Colonic mucosa (tissue), 4 donors: ENCODE data around the gene ATXN2L. TPM values are rescaled to one million over a fixed set of nuclear protein-coding genes. Genes with fewer than 3 reads are reported as not detected.

ENCODE experiments used
- DNase-seq: peaks from one replicate; pipeline ENCODE4 v3.0.0-alpha.2; 2020
- H3K27ac ChIP-seq: fragments of 200-600 bp; one replicate; pipeline ENCODE4 v1.8.0; 2021
- H3K27me3 ChIP-seq: fragments of 200-600 bp; one replicate; pipeline ENCODE4 v1.8.0; 2021
- H3K36me3 ChIP-seq: fragments of 200-600 bp; one replicate; pipeline ENCODE4 v1.8.0; 2021
- H3K4me1 ChIP-seq: fragments of 200-600 bp; one replicate; pipeline ENCODE4 v1.8.0; 2021; ENCODE audit warnings: mild to moderate bottlenecking
- H3K4me3 ChIP-seq: fragments of 200-600 bp; one replicate; pipeline ENCODE4 v1.8.0; 2021
- H3K9ac ChIP-seq, 2 donors: one replicate each; pipeline ENCODE4 v1.7.0; 2013; ENCODE audit warnings: control low read depth in 2 of 2, low read depth in 2 of 2, low read length in 2 of 2
- H3K9me3 ChIP-seq: fragments of 200-600 bp; one replicate; pipeline ENCODE4 v1.8.0; 2021
- CTCF ChIP-seq: fragments of 200-600 bp; IDR thresholded peaks from one replicate; pipeline ENCODE4 v1.8.0; 2022; ENCODE audit warnings: antibody characterized with exemption, mild to moderate bottlenecking
- intact Hi-C: fragments of 100-400 bp; cut with DNase I; formaldehyde crosslinking; loops from one replicate; pipeline ENCODE4 v1.14.1; 2022
- total RNA-seq, 2 donors: library from RNA; stranded (reverse); fragmentation: NEBNext Ultra II Directional in 1 of 2; extraction: Animal tissue kit (Norgen Biotek cat#: 25700) in 1 of 2; gene quantifications; one replicate each; pipeline ENCODE4 v1.2.1, GENCODE V29; 2021
- donor health status: healthy.
- donor health status: DM: no; HTN: no; CAD: no.
- donor health status: DM: no; HTN: no; CAD: no.

The ATXN2L gene
- total RNA-seq, 2 donors from 2014 or later, result 85.3 to 134 TPM

DNA sequence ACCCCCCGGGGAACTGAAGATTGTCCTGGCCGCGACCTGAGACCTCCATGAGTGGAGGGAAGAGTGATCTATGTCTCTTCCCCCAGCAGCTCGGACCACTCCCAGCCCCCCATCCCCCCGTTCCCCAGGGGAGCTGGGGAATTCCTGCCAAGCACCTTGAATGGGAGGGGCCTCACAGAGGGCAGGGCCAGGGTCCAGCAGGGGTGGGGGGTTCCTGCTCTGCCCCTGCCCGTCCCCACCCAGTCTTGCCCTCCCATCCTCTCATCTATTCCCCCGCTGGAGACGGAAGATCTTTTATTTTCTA is 13.9 kb downstream of the ATXN2L start:
- H3K9ac ChIP-seq, result no peak overlapping the region
- no peaks in the 10 kb centered on the region for H3K4me1 ChIP-seq
- H3K9me3 ChIP-seq, result no peaks in the 10 kb centered on the region
- H3K27ac ChIP-seq, result no peak overlapping the region
- TF ChIP-seq CTCF, result no peak
- H3K27me3 ChIP-seq, result no peaks in the 10 kb centered on the region
- intact Hi-C loops, result no loop called here
- peaks cover 39% of the 10 kb centered on the region for H3K36me3 ChIP-seq
- no peak for DNase-seq
- no peak overlapping the region for H3K4me3 ChIP-seq

GRCh38 chr16:28837672-28838557 is 15.1 kb downstream of the ATXN2L start:
- no peak overlapping the region for H3K4me3 ChIP-seq
- no peaks in the 10 kb centered on the region for H3K4me1 ChIP-seq
- DNase-seq, result no peak
- no peaks in the 10 kb centered on the region for H3K27me3 ChIP-seq
- intact Hi-C loops, result loop anchor here (2.0 kb wide), 1 partner anchor 71 kb away; no protein-coding TSS in a partner anchor
- H3K27ac ChIP-seq, result no peak overlapping the region
- no peaks in the 10 kb centered on the region for H3K9me3 ChIP-seq
- no peak overlapping the region for H3K9ac ChIP-seq
- TF ChIP-seq CTCF, result no peak
- peaks cover 36% of the 10 kb centered on the region for H3K36me3 ChIP-seq

GRCh38 chr16:28838558-28838918 is 15.7 kb downstream of the ATXN2L start:
- TF ChIP-seq CTCF, result no peak
- no peaks in the 10 kb centered on the region for H3K9me3 ChIP-seq
- no peak for DNase-seq
- H3K4me1 ChIP-seq, result no peaks in the 10 kb centered on the region
- H3K4me3 ChIP-seq, result no peak overlapping the region
- H3K27ac ChIP-seq, result no peak overlapping the region
- H3K36me3 ChIP-seq, result peaks cover 36% of the 10 kb centered on the region
- H3K9ac ChIP-seq, result no peak overlapping the region
- no peaks in the 10 kb centered on the region for H3K27me3 ChIP-seq
- intact Hi-C loops, result loop anchor here (2.0 kb wide), 1 partner anchor 70 kb away; no protein-coding TSS in a partner anchor

GRCh38 chr16:28839004-28839639 is 16.3 kb downstream of the ATXN2L start:
- no peak overlapping the region for H3K4me3 ChIP-seq
- intact Hi-C loops, result loop anchor here (2.0 kb wide), 1 partner anchor 70 kb away; no protein-coding TSS in a partner anchor
- H3K4me1 ChIP-seq, result no peaks in the 10 kb centered on the region
- no peaks in the 10 kb centered on the region for H3K27me3 ChIP-seq
- no peaks in the 10 kb centered on the region for H3K9me3 ChIP-seq
- TF ChIP-seq CTCF, result no peak
- peaks cover 37% of the 10 kb centered on the region for H3K36me3 ChIP-seq
- DNase-seq, result no peak
- no peak overlapping the region for H3K27ac ChIP-seq
- no peak overlapping the region for H3K9ac ChIP-seq

DNA sequence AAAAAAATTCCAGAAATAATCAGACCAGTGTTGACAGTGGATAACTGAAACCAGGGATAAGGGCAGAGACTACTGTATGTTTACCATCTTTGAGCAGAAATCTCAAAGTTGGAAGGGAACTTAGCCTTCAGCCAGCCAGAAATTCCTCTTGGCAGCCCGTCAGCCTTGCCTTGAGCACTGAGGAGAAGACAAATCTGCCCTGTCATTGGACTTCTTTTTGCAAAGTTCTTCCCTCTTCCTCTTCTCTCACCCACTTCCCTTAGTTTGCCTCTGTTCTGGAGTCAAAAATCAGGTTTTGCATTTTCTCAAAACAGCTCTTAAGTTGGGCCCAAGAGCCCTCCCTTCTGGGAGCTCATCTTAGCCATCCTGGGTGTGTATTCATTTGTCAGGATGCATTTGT is 17.1 kb downstream of the ATXN2L start:
- H3K4me1 ChIP-seq, result peaks cover 2% of the 10 kb centered on the region
- intact Hi-C loops, result loop anchor here (2.0 kb wide), 1 partner anchor 69 kb away; no protein-coding TSS in a partner anchor
- peaks cover 30% of the 10 kb centered on the region for H3K36me3 ChIP-seq
- H3K27me3 ChIP-seq, result no peaks in the 10 kb centered on the region
- DNase-seq, result no peak
- no peak overlapping the region for H3K9ac ChIP-seq
- no peak overlapping the region for H3K4me3 ChIP-seq
- no peak for TF ChIP-seq CTCF
- H3K9me3 ChIP-seq, result no peaks in the 10 kb centered on the region
- H3K27ac ChIP-seq, result no peak overlapping the region
